GM21526 (cell line): ENCODE measurements around the gene ALDH3A2.
"Not testable (repeated sequence)": the region's sequence is repeated elsewhere in the genome, so short reads cannot be mapped to it uniquely, and the experiment has no call there.

Experiments
- ATAC-seq: cut with Tn5 transposase; IDR thresholded peaks from one replicate; pipeline ENCODE4 v1.9.1; 2021; ENCODE audit warnings: moderate library complexity; ENCODE audit not compliant: unreplicated experiment, low FRiP score

Gene ALDH3A2

GRCh38 chr17:19649274-19649541 lies 657 bp downstream of the ALDH3A2 start:
- ATAC-seq, result no peak

- ATAC-seq, result no peak
Observed at GRCh38 chr17:19650826-19651225, 2.3 kb downstream of the ALDH3A2 start.

GRCh38 chr17:19651451-19652238 lies 3.1 kb downstream of the ALDH3A2 start:
- no peak for ATAC-seq

- no peak for ATAC-seq
Observed at GRCh38 chr17:19652595-19652994, 4.0 kb downstream of the ALDH3A2 start.

GRCh38 chr17:19654342-19654886 lies 5.9 kb downstream of the ALDH3A2 start:
- no peak for ATAC-seq

- ATAC-seq, result no peak
Observed at GRCh38 chr17:19654896-19655295, 6.3 kb downstream of the ALDH3A2 start.

GRCh38 chr17:19656336-19656735 lies 7.8 kb downstream of the ALDH3A2 start:
- no peak for ATAC-seq

- ATAC-seq, result no peak
Observed at GRCh38 chr17:19656851-19657581, 8.5 kb downstream of the ALDH3A2 start.

- ATAC-seq, result no peak
Observed at GRCh38 chr17:19659366-19660177, 11.0 kb downstream of the ALDH3A2 start.

GRCh38 chr17:19660219-19660870 lies 11.8 kb downstream of the ALDH3A2 start:
- no peak for ATAC-seq

- no peak for ATAC-seq
Observed at GRCh38 chr17:19661121-19661520, 12.6 kb downstream of the ALDH3A2 start.

GRCh38 chr17:19663097-19663496 lies 14.5 kb downstream of the ALDH3A2 start:
- no peak for ATAC-seq

GRCh38 chr17:19664136-19664820 lies 15.7 kb downstream of the ALDH3A2 start:
- ATAC-seq, result no peak

GRCh38 chr17:19664821-19665181 lies 16.2 kb downstream of the ALDH3A2 start:
- ATAC-seq, result no peak

- not testable (repeated sequence) for ATAC-seq
Observed at GRCh38 chr17:19669680-19670079, 21.1 kb downstream of the ALDH3A2 start.

GRCh38 chr17:19670908-19671307 lies 22.4 kb downstream of the ALDH3A2 start:
- ATAC-seq, result no peak

GRCh38 chr17:19671433-19671832 lies 22.9 kb downstream of the ALDH3A2 start:
- no peak for ATAC-seq

- no peak for ATAC-seq
Observed at GRCh38 chr17:19672009-19672750, 23.6 kb downstream of the ALDH3A2 start.

- no peak for ATAC-seq
Observed at GRCh38 chr17:19673623-19674022, 25.1 kb downstream of the ALDH3A2 start.
